Globus pallidus (tissue), 1 donor: Measurements from ENCODE around the gene SCG2.
A peak's percentile ranks its signal among the peaks of the same experiment; 100 is the strongest.
"Not testable (repeated sequence)": the region's sequence is repeated elsewhere in the genome, so short reads cannot be mapped to it uniquely, and the experiment has no call there.

ENCODE experiments used
- DNase-seq: peaks from one replicate; pipeline ENCODE4 v3.0.0-alpha.2; 2015; ENCODE audit warnings: low spot score

SCG2 gene

DNA sequence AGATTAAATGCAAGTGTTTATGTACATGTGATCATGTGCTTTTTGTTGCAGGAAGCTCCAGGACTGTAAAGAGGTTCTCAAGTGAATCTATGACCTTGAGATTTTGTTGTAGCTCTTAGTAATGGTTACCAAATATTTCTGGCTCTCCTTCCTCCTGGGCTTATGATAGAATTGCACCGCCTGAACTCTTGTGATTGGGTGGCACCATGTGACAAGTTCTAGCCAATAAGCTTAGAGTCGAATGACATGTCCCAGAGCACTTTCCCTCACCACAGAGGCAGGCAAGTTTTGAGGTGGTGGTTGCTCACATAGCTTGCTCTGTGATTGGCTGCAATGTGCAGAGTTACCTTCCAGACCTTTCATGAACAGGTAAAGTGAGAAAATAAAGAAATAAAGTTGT is 8.9 kb upstream of the SCG2 start:
- no peak for DNase-seq

DNA sequence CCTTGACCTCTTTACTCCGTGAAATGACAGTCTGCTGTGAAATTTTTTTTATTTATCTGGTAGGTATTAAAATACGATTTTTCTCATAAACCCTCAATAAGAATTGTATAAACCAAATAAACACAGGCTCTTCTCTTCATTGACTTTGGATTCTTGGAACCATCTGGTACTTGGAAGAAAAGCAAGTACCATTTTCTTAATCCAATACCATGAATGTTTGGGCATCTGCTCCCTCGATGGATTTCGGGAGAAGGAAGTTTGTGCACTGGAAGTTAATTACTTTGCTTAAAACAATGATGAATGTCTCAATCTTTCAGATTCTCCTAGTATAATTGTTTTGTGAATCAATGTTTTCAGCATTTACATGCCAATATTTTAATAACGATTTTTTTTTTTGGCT is 5.3 kb upstream of the SCG2 start:
- no peak for DNase-seq

DNA sequence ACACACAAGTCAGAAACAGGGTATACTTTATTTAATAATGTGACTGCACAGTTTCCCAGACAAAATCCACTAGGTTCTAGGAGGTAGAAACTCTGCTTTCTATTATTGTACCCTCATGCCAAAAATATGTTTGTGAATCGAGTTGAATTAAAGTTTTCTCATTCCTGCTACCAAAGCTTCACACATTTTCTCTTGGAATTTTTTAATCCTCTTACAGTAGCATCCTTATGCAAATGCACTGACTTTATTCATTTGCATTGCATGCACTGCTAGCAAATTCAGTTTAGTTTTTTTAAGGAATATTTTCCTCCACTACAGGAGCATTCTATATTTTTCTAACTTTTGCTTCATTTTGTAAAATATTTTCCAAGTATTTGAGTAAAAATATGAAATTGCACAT is 4.8 kb upstream of the SCG2 start:
- no peak for DNase-seq

DNA sequence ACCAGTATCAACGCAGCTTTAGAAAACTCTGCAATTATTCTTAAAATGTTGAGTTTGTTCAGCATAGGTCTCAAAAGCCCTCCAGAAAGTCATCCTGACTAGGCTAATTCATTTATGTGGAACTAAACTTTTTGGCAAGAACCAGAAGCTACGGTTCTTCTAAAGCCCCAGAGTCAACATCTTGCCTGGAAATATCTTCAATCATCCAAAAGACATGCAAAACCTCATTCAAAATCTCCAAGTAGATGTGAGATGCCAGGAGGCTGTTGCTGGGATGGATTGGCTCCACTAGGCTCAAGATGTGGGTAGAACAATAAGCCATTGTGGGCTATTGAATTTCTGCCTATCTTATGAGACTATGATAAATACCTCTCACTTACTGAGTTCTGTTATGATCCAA is 2.1 kb upstream of the SCG2 start:
- DNase-seq = no peak

DNA sequence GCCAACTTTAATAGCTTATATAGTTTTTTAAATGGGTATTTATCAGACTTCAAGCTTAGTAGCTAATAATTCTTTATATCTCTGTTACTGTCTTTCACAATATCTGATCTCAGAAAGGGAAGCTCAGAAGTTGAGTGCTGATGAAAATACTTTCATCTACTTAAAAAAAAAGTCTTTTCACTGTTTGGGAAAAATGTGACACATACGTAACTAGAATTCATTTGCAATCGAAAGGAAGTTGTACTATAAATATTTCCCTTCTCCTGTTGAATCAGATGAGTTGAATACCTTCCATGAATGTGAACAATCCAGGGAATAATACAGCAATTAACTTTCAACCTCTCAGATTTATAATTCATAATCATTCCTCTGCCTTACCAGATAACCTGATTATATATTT is 811 bp upstream of the SCG2 start:
- DNase-seq = no peak

DNA sequence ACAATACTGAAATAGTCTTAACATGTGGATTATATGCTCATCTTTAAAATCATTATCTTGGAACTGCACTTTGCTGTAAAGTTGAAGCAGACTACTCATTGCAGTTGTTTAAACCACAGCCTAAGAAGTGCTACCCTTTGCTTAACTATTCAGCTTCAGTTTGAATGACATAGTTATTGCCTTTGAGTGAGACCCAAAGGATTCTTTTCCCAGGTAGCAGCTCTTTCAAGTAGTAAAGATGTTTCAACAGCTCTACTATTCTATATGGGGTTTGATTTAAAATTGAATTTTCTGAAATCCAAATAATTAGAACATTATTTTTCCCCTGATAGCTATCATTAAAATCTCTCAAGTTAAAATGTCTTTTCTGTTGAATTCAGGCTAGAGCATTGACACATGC is 1.1 kb downstream of the SCG2 start:
- DNase-seq = no peak

DNA sequence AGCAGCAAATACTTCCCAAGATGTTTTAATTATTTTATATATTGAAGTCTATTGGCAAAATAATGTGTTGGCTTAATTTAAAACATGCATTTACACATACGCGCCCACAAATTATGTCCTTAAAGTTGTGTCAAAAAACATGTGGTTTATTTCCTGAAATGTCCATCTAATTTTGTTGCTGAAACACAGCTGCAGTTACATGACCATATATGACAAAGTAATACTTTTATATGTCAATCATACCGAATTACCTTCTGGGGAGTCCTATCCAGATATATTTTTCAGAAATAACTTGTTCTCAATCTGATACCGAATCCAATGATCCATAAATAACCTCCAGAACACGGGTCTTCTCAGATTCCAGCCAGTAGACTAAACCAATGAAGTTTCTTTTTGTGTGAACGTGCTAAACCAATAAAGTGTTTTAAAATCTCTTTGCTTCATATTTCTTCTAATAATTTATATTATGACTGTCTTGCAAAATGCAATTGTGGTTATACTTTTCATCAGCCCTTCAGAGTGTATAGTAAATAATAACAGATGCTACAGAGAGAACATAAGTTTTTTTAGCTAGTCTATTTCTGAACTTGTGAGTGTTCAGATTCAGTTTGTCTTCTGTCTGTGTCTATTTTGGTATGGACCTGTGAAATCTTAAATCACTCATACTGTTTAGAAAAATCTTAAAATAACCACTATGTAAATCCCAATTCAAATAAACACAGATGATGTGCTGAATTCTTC is 2.4 kb downstream of the SCG2 start:
- no peak for DNase-seq

DNA sequence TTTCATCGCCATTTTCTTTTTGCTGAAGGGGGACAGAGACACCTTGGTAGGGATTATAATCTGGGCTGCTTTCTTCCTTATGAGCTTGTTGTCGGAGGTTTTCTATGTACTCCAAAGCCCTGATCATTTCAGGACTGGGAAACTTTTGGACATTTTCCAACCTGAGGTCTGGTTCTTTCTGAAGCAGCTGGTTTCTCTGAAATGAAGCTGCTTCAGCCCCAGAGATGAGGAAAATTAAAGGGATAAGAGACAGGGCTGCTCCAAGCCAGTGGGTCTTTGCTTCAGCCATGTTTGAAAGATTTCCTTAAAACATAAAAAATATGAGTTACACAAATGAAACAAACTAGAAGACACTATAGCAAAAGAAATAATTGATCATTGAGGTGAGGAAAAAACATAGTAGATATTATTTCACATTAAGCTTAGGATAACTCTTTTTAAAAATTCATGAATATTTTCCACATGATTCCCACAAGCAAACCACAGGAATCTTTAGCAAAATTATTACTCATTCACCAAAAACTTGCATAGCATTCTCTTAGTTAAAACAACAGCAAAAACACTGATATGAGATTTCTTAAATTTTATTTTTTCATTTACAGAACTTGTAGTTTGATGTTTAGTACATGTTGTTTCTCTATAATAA is 3.0 kb downstream of the SCG2 start:
- no peak for DNase-seq

DNA sequence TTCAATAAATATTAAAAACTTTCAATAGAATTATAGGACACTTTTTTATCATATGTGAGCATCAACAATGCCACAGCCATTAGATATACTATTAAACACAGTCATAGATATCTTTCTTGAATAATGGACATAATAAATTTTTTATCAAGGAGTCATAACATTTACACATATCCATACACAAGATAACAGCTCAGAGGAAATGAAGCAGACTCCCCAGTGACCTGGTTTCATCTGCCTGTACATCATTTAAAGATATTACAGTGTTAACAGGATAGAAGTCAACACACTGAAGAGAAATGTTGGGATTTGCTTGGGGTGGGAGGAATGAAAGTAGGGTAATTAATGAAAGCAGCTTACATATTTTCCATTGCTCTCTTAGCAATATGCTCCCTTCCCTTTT is 5.1 kb downstream of the SCG2 start:
- no peak for DNase-seq

DNA sequence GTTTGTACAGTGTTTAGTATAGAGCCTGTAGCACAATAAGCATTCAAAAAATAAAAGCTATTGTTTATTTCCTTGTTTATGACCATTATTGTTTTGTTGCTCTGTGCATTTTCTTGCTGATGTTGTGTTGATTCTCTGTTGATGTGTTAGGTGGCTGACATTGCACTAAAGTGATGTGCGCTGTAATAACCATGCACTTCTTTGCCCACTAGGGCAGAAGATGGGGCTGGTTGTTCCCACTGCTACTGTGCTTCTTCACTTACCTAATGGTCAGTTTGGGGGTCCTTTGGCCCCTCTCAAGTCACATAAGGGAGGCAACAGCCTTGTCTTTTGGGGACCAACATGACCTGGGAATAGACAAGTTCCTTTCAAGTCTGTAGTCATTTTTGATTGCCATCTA is 6.0 kb downstream of the SCG2 start:
- no peak for DNase-seq

DNA sequence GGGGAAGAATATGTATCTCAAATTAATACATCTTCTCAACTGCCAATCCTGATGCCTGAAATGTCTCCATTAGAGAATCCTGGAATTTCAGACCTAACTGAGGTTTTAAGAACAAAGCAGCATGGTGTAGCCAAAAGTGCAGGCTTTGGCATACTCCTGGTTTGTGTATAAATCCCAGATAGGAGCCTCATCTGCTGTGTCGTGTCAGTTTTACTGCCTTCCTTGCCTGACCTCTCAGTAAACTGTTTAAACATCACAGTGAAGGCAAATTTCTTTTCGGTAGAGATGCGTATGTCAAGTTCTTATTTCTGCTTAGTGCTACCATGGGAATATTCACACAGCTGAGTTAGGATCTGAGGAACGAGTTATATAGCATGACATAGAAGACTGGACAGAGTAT is 7.3 kb downstream of the SCG2 start:
- DNase-seq = no peak

DNA sequence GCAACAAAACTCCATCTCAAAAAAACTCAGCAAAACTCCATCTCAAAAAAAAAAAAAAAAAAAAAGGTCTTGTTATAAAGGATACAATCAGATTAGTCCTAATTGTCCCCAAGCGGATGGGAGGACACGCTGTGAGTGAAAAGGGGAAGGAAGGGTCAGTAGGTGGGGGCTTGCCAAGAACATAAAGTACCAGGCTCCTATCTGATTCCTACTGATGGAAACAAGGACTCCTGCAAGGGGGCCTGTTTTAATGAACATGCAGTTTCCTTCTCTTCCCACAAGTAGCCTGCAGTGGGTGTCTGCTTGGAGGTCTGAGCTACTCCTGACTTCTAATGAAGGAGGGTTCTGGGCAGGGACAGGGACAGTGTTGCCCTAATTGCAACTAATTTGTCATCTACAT is 7.9 kb downstream of the SCG2 start:
- DNase-seq = no peak

DNA sequence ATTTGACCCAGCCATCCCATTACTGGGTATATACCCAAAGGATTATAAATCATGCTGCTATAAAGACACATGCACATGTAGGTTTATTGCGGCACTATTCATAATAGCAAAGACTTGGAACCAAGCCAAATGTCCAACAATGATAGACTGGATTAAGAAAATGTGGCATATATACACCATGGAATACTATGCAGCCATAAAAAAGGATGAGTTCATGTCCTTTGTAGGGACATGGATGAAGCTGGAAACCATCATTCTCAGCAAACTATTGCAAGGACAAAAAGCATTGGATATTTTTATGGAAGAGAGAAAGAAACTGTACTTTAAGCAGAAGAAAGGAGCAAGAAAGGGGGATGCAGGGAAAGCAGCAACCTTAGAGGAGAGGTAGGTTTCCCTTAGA is 9.5 kb downstream of the SCG2 start:
- not testable (repeated sequence) for DNase-seq

DNA sequence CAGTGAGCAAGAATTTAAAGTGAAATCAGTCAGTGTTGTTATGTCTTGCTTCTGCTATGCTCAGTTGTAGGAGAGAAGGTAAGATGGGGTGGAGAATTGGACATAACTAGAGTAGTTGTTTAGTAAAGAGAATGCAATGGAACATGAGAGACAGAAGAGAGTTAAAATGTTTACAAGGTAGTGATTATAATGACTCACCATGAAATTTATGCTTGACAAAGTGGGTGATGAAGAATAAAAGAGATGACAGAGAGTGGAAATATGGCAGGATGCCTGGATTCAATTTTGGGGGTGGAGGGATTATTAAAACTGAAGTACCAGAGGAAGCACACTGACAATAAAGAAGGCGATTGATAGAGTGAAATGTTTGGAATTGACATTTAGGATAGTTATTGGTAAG is 10.6 kb downstream of the SCG2 start:
- no peak for DNase-seq

DNA sequence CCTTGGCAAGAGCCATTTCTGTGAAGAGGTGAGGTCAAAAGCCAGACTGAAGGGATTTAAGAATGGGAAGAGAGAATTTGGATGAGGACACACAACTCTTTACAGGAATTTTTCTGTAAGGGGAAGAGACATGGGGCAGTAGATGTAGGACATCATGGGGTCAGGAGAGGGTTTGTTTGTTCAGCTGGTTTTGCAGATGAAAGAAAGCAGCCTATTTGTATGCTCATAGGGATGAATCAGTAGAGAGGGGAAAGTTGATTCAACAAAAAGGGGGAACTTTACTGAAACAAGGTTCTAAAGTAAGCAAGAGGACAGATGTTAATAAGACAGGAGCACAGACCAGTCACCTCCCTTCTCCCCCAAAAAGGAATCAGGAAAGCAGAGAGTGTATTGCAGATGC is 11.2 kb downstream of the SCG2 start:
- no peak for DNase-seq

DNA sequence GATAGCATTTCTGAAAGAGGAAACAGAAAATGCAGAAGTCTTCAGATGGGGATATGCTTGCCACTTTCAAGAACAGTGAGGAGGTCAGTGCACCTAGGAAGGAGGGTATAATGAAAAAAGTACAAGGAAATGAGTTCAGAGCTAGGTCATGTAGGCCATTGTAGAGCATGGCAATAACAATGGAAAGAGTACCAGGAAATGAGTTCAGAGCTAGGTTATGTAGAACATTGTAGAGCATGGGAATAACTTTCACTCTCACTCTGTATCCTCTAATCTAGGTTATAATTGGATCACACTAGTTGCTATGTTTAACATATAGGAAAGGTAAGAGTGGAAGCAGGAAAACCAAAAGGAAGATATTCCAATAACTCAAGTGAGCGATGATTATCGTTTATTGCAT is 12.3 kb downstream of the SCG2 start:
- no peak for DNase-seq

DNA sequence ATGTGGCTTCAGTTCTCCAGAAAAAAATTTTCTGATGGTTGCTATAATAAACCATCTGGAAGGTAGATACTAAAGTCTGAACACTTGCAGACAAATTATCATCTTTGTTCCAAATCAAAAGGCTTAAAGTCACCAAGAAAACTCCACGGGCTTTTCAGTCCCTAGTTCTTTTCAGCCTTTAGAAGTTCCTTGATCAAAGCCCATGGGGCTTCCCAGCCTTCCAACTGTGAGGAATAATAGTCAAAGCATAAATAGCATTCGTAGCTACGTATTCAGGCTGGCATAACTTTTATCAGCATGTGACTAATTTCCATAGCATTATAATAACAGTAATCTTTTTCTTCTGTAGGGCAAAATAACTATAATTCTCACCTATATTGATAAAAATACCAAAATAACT is 13.9 kb downstream of the SCG2 start:
- DNase-seq = no peak

DNA sequence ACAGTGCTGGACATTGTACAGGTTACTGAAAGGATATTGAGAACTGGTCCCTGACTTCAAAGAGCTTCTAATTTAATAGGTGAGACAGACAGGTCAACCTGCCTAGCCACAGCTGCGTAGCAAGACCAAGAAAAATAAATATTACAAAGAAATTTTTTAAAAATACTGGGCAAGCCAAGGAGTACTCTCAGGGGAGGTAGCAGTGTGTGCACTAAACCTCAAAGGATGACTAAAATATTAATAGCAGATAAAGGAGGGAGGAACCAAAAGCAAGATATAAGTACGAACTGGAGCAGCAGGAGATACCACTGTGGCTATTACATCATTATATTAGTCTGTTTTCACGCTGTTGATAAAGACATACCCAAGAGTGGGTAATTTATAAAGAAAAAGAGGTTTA is 14.9 kb downstream of the SCG2 start:
- DNase-seq = no peak

DNA sequence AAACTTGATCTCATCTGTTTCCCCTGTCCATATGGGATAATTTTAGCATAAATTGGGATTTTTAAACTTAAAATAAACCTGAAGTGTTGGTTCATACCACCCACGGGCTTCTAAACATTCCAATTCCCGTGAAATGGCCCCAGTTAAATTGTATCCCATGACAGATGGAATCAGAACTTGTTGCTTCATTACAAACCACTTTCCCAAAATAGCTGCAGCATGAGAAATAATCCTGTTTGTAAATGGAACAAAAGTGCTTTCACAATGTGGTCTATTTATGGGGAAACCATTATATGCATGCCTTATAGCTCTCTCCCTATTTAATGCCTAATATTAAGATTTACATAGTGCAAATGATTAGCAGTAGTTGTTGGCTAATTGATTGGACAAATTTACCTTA is 15.9 kb downstream of the SCG2 start:
- no peak for DNase-seq

DNA sequence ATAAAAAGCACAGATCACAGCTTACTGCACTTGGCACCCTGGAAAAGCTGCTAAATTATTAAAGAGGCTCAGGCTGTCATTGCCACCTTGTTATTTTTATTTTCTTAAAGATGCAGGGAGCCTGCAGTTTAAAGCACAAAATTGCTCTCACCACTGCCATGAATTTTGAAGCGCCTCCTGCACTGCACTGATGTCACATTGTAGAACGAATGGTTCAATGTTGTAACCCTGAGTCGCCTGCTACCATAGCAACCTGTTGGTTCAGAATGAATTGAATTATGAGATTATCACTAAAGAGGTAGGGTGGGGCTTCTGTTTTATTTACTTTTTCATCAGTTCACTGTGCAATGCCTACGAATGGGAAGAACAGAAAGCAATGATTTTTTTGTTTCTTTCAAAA is 16.5 kb downstream of the SCG2 start:
- DNase-seq = no peak

DNA sequence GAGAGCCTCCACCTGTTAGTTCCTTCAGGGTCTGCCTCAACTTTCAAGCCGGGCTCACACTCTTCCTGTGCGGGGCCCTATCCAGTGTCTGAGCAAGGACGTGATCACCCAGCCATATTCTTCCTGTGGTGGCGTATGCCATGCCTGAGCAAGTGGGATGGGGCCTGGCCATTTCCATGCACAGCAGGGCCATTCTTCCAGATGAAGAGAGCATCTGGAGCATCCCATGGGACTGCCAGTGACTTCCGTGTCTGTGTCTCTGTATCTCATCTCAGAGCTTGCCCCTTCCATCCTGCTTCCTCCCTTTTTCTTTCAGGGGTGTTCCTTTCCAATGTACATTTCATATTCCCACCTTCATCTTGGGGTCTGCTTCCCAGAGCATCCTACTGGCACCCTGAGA is 20.2 kb downstream of the SCG2 start:
- no peak for DNase-seq

DNA sequence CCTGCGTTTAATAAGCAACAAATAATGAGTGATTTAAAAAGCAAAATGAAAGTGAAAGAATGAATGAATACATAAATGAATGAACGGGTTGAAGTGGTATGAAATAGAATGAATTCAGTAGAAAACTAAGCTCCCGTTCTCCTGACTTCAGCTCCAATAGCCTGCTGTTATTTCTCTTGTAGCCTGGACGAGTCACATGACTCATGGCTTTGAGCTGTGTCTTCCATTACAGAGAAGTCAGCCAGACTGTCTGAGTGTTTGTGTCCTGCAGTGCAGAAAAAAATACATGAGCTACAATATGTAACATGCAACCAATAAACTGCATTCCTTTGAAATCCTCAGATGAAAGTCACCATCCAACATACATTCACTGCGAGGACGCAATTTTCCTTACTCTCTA is 21.2 kb downstream of the SCG2 start:
- peak; percentile 51 for DNase-seq

DNA sequence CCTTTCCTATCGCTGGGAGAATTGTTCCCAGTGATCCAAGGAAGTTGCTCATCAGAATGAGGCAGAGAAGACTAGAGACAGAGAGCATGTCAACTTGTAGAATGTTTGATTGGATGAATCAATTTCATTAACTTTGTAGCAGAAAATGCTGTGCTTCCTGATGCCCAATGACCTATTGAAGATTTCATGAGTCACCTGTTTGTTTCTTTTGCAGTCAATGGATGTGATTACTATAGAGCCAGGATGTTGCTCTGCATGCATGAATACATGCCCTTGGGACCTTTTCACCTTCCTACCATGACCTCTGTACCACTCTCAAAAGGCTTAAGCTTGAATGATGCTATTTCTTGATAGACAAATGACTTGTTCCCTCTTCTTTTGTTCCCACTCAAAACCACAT is 23.3 kb downstream of the SCG2 start:
- no peak for DNase-seq

DNA sequence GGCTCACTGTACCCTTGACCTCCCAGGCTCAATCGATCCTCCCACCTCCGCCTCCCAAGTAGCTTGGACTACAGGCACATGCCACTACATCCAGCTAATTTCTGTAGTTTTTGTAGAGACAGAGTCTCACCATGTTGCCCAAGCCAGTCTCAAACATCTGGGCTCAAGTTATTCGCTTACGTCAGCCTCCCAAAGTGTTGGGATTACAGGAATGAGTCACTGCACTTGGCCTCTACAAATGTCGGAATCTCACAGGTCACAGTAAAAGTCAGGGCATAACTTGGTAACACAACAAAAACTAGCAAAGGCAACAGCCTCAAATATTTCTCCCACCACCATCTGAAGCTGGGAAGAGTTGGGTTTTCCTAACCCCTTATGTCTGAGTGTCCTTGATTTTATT is 25.3 kb downstream of the SCG2 start:
- DNase-seq = no peak
